ENCODE data around the gene MICB. TPM values are rescaled to one million over a fixed set of nuclear protein-coding genes. Genes with fewer than 3 reads are reported as not detected.

The MICB gene
- total and polyA plus RNA-seq, 9 of the 15 experiments (the other 6 are each of a cell fraction or from before 2014, with no cell fraction given), result 13.3 to 34.5 (median 19.8) TPM

DNA sequence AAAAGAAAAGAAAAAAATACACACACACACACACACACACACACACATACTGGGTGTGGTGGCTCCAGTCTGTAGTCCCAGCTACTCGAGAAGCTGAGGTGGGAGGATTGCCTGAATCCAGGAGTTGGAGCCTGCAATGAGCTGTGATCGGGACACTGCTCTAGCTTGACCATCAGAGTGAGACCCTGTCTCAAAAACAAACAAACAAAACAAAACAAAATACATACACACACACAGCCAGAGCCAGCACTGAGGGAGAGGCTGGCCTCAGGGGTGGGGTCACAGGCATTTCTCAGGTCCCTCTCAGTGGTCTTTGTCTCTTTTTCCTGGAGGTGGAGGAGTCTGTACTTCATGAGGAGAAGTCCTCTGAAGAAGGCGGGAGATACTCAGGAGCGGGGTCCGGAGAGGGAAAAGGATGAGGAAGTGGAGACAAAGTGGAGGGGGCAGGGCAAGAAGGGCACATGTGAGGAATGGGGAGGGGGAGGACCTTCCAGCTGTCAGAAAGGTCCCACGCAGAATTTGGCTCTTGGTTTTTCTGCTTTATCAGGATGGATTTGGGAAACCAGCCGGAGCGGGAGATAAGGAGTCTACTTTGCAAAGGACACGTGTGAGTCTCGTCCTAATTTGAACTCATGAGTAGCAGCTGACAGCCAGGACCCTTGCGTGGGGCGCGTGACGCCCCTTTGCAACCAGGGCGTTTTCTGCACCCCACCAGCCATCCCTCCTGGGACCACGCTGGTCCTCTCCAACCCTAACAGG is 7.7 kb upstream of the MICB start (continued):
- TF ChIP-seq CSDE1 (IDR thresholded peaks at IDR 0.05), result no peak
- TF ChIP-seq ZNF561 (CRISPR knock-in tag; conservative IDR thresholded peaks at IDR 0.05), result no peak
- TF ChIP-seq FIP1L1 (IDR thresholded peaks at IDR 0.05; ENCODE audit: low read depth, low read length, poor library complexity, severe bottlenecking), result no peak
- peak; percentile 88 for TF ChIP-seq MYC (IDR thresholded peaks at IDR 0.05; ENCODE audit: low read depth, low read length)
- TF ChIP-seq MYC (CRISPR knock-in tag; IDR thresholded peaks at IDR 0.05; ENCODE audit: borderline replicate concordance, low read depth), result peak; percentile 25; the same call in 1 of the 2 replicates
- TF ChIP-seq SMARCA5 (IDR thresholded peaks at IDR 0.05), result no peak
- peak; percentile 56 for TF ChIP-seq NFIC (IDR thresholded peaks at IDR 0.05)
- TF ChIP-seq LEF1 (IDR thresholded peaks at IDR 0.05), result 0 out of 2 replicates have a peak, but pooled peaks have one; percentile 37
- TF ChIP-seq, protein P1, sequence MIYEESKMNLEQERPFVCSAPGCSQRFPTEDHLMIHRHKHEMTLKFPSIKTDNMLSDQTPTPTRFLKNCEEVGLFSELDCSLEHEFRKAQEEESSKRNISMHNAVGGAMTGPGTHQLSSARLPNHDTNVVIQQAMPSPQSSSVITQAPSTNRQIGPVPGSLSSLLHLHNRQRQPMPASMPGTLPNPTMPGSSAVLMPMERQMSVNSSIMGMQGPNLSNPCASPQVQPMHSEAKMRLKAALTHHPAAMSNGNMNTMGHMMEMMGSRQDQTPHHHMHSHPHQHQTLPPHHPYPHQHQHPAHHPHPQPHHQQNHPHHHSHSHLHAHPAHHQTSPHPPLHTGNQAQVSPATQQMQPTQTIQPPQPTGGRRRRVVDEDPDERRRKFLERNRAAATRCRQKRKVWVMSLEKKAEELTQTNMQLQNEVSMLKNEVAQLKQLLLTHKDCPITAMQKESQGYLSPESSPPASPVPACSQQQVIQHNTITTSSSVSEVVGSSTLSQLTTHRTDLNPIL (CRISPR knock-in tag; IDR thresholded peaks at IDR 0.05), result no peak
- TF ChIP-seq GABPA (tag; conservative IDR thresholded peaks at IDR 0.05; ENCODE audit: low read depth), result no peak
- no peak for TF ChIP-seq CHD4 (IDR thresholded peaks at IDR 0.05; ENCODE audit: insufficient read depth, insufficient replicate concordance, low read depth, low read length, poor library complexity, severe bottlenecking)
- TF ChIP-seq, protein P2, sequence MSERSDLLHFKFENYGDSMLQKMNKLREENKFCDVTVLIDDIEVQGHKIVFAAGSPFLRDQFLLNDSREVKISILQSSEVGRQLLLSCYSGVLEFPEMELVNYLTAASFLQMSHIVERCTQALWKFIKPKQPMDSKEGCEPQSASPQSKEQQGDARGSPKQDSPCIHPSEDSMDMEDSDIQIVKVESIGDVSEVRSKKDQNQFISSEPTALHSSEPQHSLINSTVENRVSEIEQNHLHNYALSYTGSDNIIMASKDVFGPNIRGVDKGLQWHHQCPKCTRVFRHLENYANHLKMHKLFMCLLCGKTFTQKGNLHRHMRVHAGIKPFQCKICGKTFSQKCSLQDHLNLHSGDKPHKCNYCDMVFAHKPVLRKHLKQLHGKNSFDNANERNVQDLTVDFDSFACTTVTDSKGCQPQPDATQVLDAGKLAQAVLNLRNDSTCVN (CRISPR knock-in tag; IDR thresholded peaks at IDR 0.05), result no peak
- TF ChIP-seq RBM17 (IDR thresholded peaks at IDR 0.05; ENCODE audit: borderline replicate concordance, low read depth, low read length), result no peak
- no peak for TF ChIP-seq CHD2 (IDR thresholded peaks at IDR 0.05; ENCODE audit: low read depth, low read length)
- TF ChIP-seq, protein P3, sequence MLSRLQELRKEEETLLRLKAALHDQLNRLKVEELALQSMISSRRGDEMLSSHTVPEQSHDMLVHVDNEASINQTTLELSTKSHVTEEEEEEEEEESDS (CRISPR knock-in tag; IDR thresholded peaks at IDR 0.05), result no peak
- no peak for TF ChIP-seq NBN (IDR thresholded peaks at IDR 0.05; ENCODE audit: low read depth)
- no peak for TF ChIP-seq ZNF830 (CRISPR knock-in tag; IDR thresholded peaks at IDR 0.05)
- TF ChIP-seq BCL6 (CRISPR knock-in tag; IDR thresholded peaks at IDR 0.05), result no peak
- no peak for TF ChIP-seq U2AF1 (optimal IDR thresholded peaks at IDR 0.05; ENCODE audit: low read depth, low read length)
- TF ChIP-seq ZNF143 (CRISPR knock-in tag; IDR thresholded peaks at IDR 0.05), result no peak
- peak; percentile 36 for TF ChIP-seq CCNT2 (IDR thresholded peaks at IDR 0.05; ENCODE audit: borderline replicate concordance, extremely low read depth, insufficient read length, low read depth, low read length)
- TF ChIP-seq, protein P4, sequence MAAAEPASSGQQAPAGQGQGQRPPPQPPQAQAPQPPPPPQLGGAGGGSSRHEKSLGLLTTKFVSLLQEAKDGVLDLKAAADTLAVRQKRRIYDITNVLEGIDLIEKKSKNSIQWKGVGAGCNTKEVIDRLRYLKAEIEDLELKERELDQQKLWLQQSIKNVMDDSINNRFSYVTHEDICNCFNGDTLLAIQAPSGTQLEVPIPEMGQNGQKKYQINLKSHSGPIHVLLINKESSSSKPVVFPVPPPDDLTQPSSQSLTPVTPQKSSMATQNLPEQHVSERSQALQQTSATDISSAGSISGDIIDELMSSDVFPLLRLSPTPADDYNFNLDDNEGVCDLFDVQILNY (CRISPR knock-in tag; IDR thresholded peaks at IDR 0.05), result no peak
- TF ChIP-seq CAMTA2 (CRISPR knock-in tag; conservative IDR thresholded peaks at IDR 0.05), result no peak
- TF ChIP-seq HSF4 (CRISPR knock-in tag; IDR thresholded peaks at IDR 0.05; ENCODE audit: borderline replicate concordance), result no peak
- no peak for TF ChIP-seq YBX1 (IDR thresholded peaks at IDR 0.05)
- TF ChIP-seq ZNF57 (CRISPR knock-in tag; IDR thresholded peaks at IDR 0.05), result no peak
- no peak for TF ChIP-seq JUNB (CRISPR knock-in tag; conservative IDR thresholded peaks at IDR 0.05)
- TF ChIP-seq CXXC5 (CRISPR knock-in tag; IDR thresholded peaks at IDR 0.05), result peak; percentile 43

Measured in K562 (cell line).